22Rv1 (cell line): ENCODE data around the gene PPFIA3.
A peak's percentile ranks its signal among the peaks of the same experiment; 100 is the strongest.

Source experiments
- H3K27ac ChIP-seq: fragments of 450-650 bp; 2 replicates; pipeline ENCODE4 v1.5.1; 2017
- ZFX ChIP-seq: fragments of 450-650 bp; IDR thresholded peaks from 2 replicates; pipeline ENCODE4 v1.6.1; 2017; ENCODE audit warnings: antibody characterized with exemption, borderline replicate concordance
- TF ChIP-seq, protein P1 (sequence below): fragments of 450-650 bp; IDR thresholded peaks from 2 replicates; pipeline ENCODE4 v1.5.1; 2017; ENCODE audit warnings: mild to moderate bottlenecking

Gene PPFIA3

DNA sequence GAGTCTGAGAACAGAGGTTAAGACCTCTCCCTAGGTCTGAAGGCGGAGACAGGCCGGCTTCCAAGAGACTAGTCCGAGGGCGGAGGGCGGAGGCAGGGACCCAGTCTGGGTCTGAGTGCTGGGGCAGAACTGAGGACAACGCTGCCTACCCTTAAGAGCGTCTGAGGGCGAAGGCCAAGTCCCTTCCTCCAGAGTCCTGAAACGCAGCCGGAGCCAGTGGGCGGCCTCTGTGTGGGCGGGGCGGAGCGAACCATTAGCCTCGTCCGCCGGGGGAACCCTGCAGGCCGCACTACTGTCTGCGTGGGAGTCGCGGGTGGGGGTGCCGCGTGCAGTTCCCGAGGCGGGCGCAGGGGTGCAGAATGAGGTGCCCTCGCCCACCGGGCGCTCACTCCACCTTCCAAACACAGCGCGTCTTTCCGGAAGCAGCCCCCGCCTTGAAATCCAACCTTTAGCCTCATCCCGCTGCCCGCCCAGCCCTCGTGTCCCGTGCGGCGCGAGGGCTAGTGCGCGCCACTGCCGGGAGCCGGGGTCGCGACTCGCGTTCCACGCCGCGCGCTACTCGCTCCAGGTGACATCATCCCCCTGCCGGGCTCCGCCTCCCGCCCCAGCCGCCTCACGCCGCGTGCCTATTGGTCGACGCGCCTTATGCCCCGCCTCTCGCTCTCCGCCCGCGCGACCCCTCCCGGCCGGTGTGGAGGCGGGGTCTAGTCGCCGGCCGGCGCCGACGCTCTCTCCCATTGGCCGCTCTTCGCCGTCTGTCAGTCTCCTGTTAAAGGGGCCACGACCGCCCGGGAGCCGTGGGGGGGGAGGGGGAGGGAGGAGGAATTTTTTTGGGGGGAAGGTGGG lies 556 bp upstream of the PPFIA3 start, which contains the start of gene C19orf73:
Gene C19orf73 (minus strand): TSS at position 579 of the 846 bp plus-strand sequence. CDS start 121 bp downstream, at position 458.
- TF ChIP-seq, protein P1, sequence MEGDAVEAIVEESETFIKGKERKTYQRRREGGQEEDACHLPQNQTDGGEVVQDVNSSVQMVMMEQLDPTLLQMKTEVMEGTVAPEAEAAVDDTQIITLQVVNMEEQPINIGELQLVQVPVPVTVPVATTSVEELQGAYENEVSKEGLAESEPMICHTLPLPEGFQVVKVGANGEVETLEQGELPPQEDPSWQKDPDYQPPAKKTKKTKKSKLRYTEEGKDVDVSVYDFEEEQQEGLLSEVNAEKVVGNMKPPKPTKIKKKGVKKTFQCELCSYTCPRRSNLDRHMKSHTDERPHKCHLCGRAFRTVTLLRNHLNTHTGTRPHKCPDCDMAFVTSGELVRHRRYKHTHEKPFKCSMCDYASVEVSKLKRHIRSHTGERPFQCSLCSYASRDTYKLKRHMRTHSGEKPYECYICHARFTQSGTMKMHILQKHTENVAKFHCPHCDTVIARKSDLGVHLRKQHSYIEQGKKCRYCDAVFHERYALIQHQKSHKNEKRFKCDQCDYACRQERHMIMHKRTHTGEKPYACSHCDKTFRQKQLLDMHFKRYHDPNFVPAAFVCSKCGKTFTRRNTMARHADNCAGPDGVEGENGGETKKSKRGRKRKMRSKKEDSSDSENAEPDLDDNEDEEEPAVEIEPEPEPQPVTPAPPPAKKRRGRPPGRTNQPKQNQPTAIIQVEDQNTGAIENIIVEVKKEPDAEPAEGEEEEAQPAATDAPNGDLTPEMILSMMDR = peak; percentile 18; the same call in 1 of the 2 replicates
- no peak for TF ChIP-seq ZFX

DNA sequence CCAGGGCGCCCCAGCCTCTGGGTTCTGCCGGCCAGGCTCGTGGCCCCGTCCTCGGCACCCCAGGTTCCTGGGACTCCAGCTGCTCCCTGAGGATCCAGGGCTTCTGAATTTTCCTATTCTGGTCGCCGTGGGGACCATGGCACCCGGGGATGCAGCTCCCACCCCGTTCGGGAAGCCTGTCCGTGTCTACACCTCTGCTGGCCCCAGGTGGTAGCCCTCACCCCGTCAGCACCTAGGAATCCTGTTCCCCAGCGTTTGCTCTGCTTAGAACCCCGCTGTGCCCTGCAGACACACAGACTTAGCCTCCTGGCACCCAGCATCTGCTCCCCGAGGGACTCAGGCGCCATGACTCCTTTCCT lies 960 bp downstream of the PPFIA3 start:
- TF ChIP-seq, protein P1 = no peak
- no peak for TF ChIP-seq ZFX
- peak overlapping the region; percentile 99 for H3K27ac ChIP-seq

More for the DNA sequence above, 556 bp upstream of the PPFIA3 start, which contains the start of gene C19orf73:
- H3K27ac ChIP-seq = peak within 1 kb of the TSS; percentile 99

DNA sequence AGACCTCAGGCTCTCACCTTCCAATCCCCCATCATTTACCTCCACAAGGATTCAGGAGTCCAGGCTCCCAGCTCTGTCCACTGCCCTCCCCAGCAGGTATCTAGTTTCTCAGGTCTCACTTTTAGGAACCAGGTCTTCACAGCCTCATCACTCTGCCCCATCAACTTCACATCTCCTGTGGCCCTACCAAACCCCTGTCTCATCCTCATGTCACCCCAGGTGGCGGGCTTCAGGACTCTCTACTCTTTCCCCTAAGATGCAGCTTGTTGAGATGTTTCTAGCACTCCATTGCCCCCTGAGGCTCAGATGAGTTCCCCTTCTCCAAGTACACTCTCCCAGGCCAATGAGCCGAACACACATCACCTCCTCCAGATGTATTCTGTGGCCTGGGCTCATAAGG lies 1.5 kb downstream of the PPFIA3 start:
- TF ChIP-seq, protein P1 = no peak
- TF ChIP-seq ZFX = no peak
- H3K27ac ChIP-seq = peak overlapping the region; percentile 99

DNA sequence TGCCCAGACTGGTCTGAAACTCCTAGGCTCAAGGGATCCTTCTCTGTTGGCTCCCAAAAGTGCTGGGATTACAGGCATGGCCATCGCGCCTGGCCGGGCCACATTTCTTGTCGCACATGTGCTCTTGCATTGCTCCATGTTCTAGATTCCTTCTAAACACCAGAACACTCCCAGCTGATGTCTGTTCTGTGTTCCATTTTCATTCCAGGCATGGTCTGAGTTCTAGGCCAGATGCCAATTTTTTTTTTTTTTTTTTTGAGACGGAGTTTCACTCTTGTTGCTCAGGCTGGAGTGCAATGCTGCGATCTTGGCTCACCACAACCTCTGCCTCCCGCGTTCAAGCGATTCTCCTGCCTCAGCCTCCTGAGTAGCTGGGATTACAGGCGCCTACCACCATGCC lies 2.5 kb downstream of the PPFIA3 start:
- H3K27ac ChIP-seq = peak overlapping the region; percentile 99

GRCh38 chr19:49123285-49123684 lies 3.9 kb downstream of the PPFIA3 start:
- peak overlapping the region; percentile 99 for H3K27ac ChIP-seq

GRCh38 chr19:49125025-49125731 lies 5.8 kb downstream of the PPFIA3 start:
- peak overlapping the region; percentile 99 for H3K27ac ChIP-seq
- TF ChIP-seq, protein P1 = no peak
- TF ChIP-seq ZFX = no peak

GRCh38 chr19:49126575-49126974 lies 7.2 kb downstream of the PPFIA3 start:
- peak overlapping the region; percentile 99 for H3K27ac ChIP-seq

DNA sequence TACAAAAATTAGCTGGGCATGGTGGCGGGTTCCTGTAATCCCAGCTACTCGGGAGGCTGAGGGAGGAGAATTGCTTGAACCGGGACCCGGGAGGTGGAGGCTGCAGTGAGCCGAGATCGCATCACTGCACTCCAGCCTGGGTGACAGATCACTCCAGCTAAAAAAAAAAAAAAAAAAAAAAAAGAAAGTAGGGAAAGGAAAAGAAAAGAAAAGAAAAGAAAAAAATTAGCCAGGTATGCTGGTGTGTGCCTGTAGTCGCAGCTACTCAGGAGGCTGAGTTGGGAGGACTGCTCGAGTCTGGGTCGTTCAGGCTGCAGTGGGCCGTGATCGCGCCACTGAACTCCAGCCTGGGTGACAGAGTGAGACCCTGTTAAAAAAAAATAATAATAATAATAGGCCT lies 7.9 kb downstream of the PPFIA3 start:
- peak overlapping the region; percentile 99 for H3K27ac ChIP-seq

More at GRCh38 chr19:49126575-49126974, 7.2 kb downstream of the PPFIA3 start:
- TF ChIP-seq ZFX = no peak

DNA sequence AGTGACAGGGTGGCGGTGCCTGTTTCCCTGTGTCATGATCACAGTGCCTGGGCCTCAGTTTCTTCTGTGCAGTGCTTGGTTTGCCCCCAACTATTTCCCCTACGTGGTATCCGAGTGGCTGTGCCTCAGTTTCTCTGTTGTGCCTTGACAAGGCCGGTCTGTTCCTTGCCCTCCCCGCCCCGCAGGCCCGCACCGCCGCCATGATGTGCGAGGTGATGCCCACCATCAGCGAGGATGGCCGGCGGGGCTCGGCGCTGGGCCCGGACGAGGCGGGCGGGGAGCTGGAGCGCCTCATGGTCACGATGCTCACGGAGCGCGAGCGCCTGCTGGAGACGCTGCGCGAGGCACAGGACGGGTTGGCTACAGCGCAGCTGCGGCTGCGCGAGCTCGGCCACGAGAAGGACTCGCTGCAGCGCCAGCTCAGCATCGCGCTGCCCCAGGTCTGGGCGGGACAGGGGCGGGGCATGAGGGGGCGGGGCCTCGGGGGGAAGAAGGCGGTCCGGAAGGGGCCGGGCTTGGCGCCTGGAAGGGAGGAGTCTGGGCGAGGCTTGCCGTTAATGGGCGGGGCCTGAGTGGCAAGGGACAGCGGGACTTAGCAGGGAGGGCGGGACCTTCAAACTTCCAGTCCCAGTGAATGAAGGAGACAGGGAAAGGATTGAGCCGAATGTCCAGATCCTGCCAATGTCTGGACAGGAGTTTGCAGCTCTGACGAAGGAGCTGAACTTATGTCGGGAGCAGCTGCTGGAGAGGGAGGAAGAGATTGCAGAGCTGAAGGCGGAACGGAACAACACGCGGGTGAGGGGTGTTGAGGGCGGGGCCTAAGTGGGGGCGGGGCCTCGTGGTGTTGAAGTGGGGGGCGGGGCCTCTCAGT lies 8.6 kb downstream of the PPFIA3 start:
- TF ChIP-seq, protein P1 = peak; percentile 22
- no peak for TF ChIP-seq ZFX
- peak overlapping the region; percentile 99 for H3K27ac ChIP-seq
